HG03108 (cell line): ENCODE measurements around the gene PCGF1.

ENCODE experiments used
- ATAC-seq: cut with Tn5 transposase; IDR thresholded peaks from one replicate; pipeline ENCODE4 v1.9.1; 2021; ENCODE audit warnings: moderate library complexity; ENCODE audit not compliant: unreplicated experiment

PCGF1 gene

GRCh38 chr2:74537140-74537539 lies 29.6 kb upstream of the PCGF1 start:
- ATAC-seq, result no peak

GRCh38 chr2:74536166-74536950 lies 28.9 kb upstream of the PCGF1 start:
- ATAC-seq, result no peak

- ATAC-seq, result no peak
These were observed 28.0 kb upstream of the PCGF1 start for GRCh38 chr2:74535440-74535965.

- ATAC-seq, result no peak
These were observed 26.9 kb upstream of the PCGF1 start for GRCh38 chr2:74534411-74534810.

- ATAC-seq, result no peak
These were observed 26.0 kb upstream of the PCGF1 start for GRCh38 chr2:74533464-74533863.

- ATAC-seq, result no peak
These were observed 24.7 kb upstream of the PCGF1 start for GRCh38 chr2:74532222-74532621.

- no peak for ATAC-seq
These were observed 24.2 kb upstream of the PCGF1 start for GRCh38 chr2:74531666-74532065.

GRCh38 chr2:74530239-74531187 lies 23.0 kb upstream of the PCGF1 start:
- peak; percentile 34 for ATAC-seq

GRCh38 chr2:74529357-74530238 lies 22.1 kb upstream of the PCGF1 start, which contains the start of the genes AUP1 and HTRA2:
Gene AUP1 (minus strand): TSS chr2:74529706. CDS start chr2:74529629, 77 bp downstream.
Gene HTRA2 (plus strand): TSS chr2:74529933. CDS start chr2:74530007, 74 bp downstream.
- ATAC-seq, result peak; percentile 78

GRCh38 chr2:74528600-74529356 lies 21.3 kb upstream of the PCGF1 start:
- ATAC-seq, result peak; percentile 0

- no peak for ATAC-seq
These were observed 20.2 kb upstream of the PCGF1 start for GRCh38 chr2:74527741-74528140.

GRCh38 chr2:74526649-74527230 lies 19.2 kb upstream of the PCGF1 start:
- ATAC-seq, result no peak

GRCh38 chr2:74525717-74526648 lies 18.5 kb upstream of the PCGF1 start, which contains the start of gene DQX1:
Gene DQX1 (minus strand): TSS chr2:74526231. CDS start chr2:74525729, 502 bp downstream.
- no peak for ATAC-seq

- no peak for ATAC-seq
These were observed 17.6 kb upstream of the PCGF1 start for GRCh38 chr2:74524955-74525716.

GRCh38 chr2:74524005-74524404 lies 16.5 kb upstream of the PCGF1 start:
- ATAC-seq, result no peak

- ATAC-seq, result no peak
These were observed 15.0 kb upstream of the PCGF1 start for GRCh38 chr2:74522516-74522915.

- ATAC-seq, result no peak
These were observed 9.2 kb upstream of the PCGF1 start for GRCh38 chr2:74516650-74517049.
